SK-N-SH treated with all-trans-retinoic acid at 6 μM for 48 hours (cell line): ENCODE data around the gene FXYD6.

ENCODE experiments used
- ATAC-seq: fragments of 200-7000 bp; cut with Tn5 transposase; 3 replicates; pipeline ENCODE4 v1.9.1; 2020; ENCODE audit warnings: mild to moderate bottlenecking, moderate library complexity
- ARNTL ChIP-seq: fragments of 450-650 bp; formaldehyde crosslinking; IDR thresholded peaks from 2 replicates; pipeline ENCODE4 v1.5.0; 2020; ENCODE audit warnings: low read depth, mild to moderate bottlenecking, moderate library complexity, borderline replicate concordance
- BACH2 ChIP-seq: fragments of 250-450 bp; sonication (Bioruptor Pico); IDR thresholded peaks from 2 replicates; pipeline ENCODE4 v1.9.0; 2021; ENCODE audit warnings: mild to moderate bottlenecking, borderline replicate concordance
- CSDC2 ChIP-seq: fragments of 250-450 bp; sonication (Bioruptor Pico); IDR thresholded peaks from 2 replicates; pipeline ENCODE4 v1.5.0; 2020; ENCODE audit warnings: mild to moderate bottlenecking, moderate library complexity
- ESRRG ChIP-seq: fragments of 250-450 bp; sonication (Bioruptor Pico); IDR thresholded peaks from 2 replicates; pipeline ENCODE4 v1.6.1; 2021; ENCODE audit warnings: mild to moderate bottlenecking
- ISL1 ChIP-seq: fragments of 250-450 bp; sonication (Bioruptor Pico); IDR thresholded peaks from 2 replicates; pipeline ENCODE4 v2.1.2; 2022; ENCODE audit warnings: mild to moderate bottlenecking, moderate library complexity
- OSR1 ChIP-seq: fragments of 250-450 bp; sonication (Bioruptor Pico); IDR thresholded peaks from 2 replicates; pipeline ENCODE4 v1.8.0; 2022; ENCODE audit warnings: moderate library complexity, mild to moderate bottlenecking, inconsistent platforms
- RARB ChIP-seq: fragments of 250-450 bp; sonication (Bioruptor Pico); IDR thresholded peaks from 2 replicates; pipeline ENCODE4 v1.8.0; 2021; ENCODE audit warnings: mild to moderate bottlenecking, moderate library complexity
- SNAI2 ChIP-seq: fragments of 250-450 bp; sonication (Bioruptor Pico); IDR thresholded peaks from 2 replicates; pipeline ENCODE4 v1.5.0; 2020; ENCODE audit warnings: mild to moderate bottlenecking, moderate library complexity
- TCF4 ChIP-seq: fragments of 250-450 bp; sonication (Bioruptor Pico); IDR thresholded peaks from 2 replicates; pipeline ENCODE4 v1.8.0; 2021; ENCODE audit warnings: mild to moderate bottlenecking, moderate library complexity, borderline replicate concordance
- TOX ChIP-seq: fragments of 250-450 bp; sonication (Bioruptor Pico); IDR thresholded peaks from 2 replicates; pipeline ENCODE4 v1.8.0; 2021; ENCODE audit warnings: mild to moderate bottlenecking, moderate library complexity, borderline replicate concordance
- ZC3H10 ChIP-seq: fragments of 250-450 bp; sonication (Bioruptor Pico); IDR thresholded peaks from 2 replicates; pipeline ENCODE4 v1.5.1; 2021; ENCODE audit warnings: mild to moderate bottlenecking, moderate library complexity
- ZFP3 ChIP-seq: fragments of 250-450 bp; sonication (Bioruptor Pico); IDR thresholded peaks from 2 replicates; pipeline ENCODE4 v1.5.0; 2020; ENCODE audit warnings: mild to moderate bottlenecking, moderate library complexity
- ZFP30 ChIP-seq: fragments of 450-650 bp; formaldehyde crosslinking; IDR thresholded peaks from 2 replicates; pipeline ENCODE4 v1.5.0; 2022; ENCODE audit warnings: mild to moderate bottlenecking, moderate library complexity
- ZNF70 ChIP-seq: fragments of 450-650 bp; formaldehyde crosslinking; IDR thresholded peaks from 2 replicates; pipeline ENCODE4 v1.5.0; 2020; ENCODE audit warnings: mild to moderate bottlenecking, moderate library complexity
- ZNF8 ChIP-seq: fragments of 450-650 bp; formaldehyde crosslinking; IDR thresholded peaks from 2 replicates; pipeline ENCODE4 v1.5.0; 2020; ENCODE audit warnings: mild to moderate bottlenecking, moderate library complexity
- TF ChIP-seq, protein P1 (sequence below): fragments of 250-450 bp; sonication (Bioruptor Pico); IDR thresholded peaks from 2 replicates; pipeline ENCODE4 v1.8.0; 2020; ENCODE audit warnings: mild to moderate bottlenecking, moderate library complexity, borderline replicate concordance
- TF ChIP-seq, protein P2 (sequence below): fragments of 250-450 bp; sonication (Bioruptor Pico); IDR thresholded peaks from 2 replicates; pipeline ENCODE4 v1.5.1; 2021; ENCODE audit warnings: mild to moderate bottlenecking, moderate library complexity
- TF ChIP-seq, protein P3 (sequence below): fragments of 250-450 bp; sonication (Bioruptor Pico); IDR thresholded peaks from 2 replicates; pipeline ENCODE4 v1.5.1; 2020; ENCODE audit warnings: low read depth, mild to moderate bottlenecking, moderate library complexity

FXYD6 gene

DNA sequence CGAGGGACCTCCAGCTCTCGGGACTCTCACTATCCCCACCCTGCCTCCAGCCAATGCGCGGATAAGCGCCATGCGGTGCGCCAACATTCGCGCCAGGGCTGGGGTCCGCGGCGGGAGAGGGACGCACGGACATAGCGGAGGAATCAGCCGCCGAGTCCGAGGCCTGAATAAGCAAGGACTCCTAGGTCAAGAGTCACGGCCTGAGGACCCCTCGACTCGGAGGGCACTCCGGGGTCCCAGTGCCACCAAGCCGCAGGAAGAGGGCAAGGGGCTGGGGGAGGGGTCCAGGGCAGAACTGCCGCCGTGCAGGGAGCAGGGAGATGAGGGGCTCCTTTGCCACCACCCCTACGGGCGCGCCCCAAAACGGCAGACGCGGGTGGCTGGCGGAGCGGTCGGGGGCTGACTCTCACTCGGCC lies 80.0 kb downstream of the FXYD6 start (continued):
- TF ChIP-seq, protein P1, sequence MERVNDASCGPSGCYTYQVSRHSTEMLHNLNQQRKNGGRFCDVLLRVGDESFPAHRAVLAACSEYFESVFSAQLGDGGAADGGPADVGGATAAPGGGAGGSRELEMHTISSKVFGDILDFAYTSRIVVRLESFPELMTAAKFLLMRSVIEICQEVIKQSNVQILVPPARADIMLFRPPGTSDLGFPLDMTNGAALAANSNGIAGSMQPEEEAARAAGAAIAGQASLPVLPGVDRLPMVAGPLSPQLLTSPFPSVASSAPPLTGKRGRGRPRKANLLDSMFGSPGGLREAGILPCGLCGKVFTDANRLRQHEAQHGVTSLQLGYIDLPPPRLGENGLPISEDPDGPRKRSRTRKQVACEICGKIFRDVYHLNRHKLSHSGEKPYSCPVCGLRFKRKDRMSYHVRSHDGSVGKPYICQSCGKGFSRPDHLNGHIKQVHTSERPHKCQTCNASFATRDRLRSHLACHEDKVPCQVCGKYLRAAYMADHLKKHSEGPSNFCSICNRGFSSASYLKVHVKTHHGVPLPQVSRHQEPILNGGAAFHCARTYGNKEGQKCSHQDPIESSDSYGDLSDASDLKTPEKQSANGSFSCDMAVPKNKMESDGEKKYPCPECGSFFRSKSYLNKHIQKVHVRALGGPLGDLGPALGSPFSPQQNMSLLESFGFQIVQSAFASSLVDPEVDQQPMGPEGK (CRISPR knock-in tag), result no peak
- no peak for TF ChIP-seq ZNF8 (CRISPR knock-in tag)
- no peak for TF ChIP-seq TCF4 (CRISPR knock-in tag)
- TF ChIP-seq, protein P2, sequence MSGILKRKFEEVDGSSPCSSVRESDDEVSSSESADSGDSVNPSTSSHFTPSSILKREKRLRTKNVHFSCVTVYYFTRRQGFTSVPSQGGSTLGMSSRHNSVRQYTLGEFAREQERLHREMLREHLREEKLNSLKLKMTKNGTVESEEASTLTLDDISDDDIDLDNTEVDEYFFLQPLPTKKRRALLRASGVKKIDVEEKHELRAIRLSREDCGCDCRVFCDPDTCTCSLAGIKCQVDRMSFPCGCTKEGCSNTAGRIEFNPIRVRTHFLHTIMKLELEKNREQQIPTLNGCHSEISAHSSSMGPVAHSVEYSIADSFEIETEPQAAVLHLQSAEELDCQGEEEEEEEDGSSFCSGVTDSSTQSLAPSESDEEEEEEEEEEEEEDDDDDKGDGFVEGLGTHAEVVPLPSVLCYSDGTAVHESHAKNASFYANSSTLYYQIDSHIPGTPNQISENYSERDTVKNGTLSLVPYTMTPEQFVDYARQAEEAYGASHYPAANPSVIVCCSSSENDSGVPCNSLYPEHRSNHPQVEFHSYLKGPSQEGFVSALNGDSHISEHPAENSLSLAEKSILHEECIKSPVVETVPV (CRISPR knock-in tag), result no peak
- no peak for TF ChIP-seq ZC3H10
- TF ChIP-seq, all 23 proteins: peak for 0

DNA sequence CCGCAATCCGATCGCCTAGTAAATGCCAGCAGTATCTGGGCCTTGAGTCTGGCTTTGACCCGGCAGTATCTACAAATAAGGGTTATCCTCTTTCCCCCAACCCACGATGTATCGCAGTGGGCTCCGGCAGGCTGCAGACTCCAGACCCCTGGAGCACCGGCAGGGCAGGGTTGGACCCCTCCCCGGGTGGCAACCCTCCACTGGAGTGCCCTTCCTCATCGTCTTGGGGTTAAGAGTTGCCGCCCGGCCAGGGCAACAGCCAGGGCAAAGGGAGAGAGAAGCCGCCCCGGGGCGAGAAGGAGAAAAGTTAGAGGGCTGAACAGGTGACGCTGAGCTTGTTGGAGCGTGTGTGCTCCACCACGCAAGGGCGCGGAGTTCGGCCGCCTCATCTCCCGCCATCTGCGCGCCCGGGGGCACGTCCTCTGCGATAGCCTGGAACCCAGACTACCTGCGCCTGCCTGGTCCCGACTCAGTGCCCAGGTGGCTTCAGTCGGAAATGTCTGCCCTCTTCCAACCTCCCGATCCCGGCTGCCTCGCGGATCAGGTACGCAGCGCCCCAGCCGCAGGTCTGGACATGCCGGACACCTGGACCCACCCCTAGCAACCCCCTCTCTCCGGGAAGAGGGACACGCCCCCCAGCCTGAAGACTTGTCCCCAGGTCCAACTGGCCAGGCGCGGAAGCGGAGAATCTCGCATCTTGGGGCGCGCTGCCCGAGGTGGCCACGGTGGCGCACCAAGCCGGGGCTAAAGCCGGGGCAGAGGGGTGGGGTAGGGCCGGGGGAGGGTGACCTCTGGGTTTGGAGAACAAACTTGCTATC lies 80.6 kb downstream of the FXYD6 start:
- TF ChIP-seq, protein P2 (CRISPR knock-in tag), result no peak
- TF ChIP-seq ARNTL (CRISPR knock-in tag), result no peak
- TF ChIP-seq, all 23 proteins: peak for 0
- no peak for ATAC-seq

DNA sequence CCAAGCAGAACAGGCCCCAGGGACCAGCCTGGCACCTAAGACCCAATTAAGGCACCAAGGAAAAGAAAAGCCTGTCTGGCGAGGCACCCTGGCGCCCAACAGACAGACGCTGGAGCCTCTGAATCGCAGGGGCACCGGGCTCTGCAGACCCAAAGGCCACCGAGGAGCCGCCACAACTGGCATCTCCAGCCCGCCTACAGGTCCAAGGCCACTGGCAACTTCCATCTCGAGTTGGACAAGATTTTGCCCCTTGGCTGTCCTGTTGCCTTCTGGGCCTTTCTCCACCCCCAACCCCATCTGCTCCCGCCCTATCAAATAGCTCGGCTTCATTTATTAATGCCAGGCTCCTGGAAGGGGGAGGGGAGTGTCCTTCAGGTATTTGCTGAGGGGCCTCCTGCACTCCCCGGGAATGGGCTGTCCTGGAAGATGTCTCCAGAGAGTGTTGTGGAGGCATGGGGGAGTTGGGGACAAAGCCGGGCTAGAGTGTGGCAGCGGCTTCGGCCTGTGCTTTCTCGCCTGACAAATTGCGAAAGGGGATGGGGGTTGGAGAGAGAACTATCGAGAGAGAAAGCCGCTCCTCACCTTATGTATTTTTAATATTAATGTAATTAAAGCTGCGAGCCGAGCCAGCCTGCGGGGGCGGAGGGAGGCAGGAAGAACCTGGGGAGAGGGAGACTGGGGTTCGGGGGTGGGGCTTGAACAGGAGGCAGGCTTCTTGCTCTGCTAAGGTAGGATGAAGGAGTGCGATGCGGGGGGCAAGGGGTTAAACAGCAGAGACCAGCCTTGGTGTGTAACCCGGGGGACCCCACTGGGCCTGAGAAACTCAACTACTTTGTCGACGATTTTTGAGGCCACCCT lies 81.5 kb downstream of the FXYD6 start:
- TF ChIP-seq ISL1 (no peak), TCF4 (CRISPR knock-in tag) (no peak)
- TF ChIP-seq, all 23 proteins: peak for 0
- ATAC-seq, result no peak

DNA sequence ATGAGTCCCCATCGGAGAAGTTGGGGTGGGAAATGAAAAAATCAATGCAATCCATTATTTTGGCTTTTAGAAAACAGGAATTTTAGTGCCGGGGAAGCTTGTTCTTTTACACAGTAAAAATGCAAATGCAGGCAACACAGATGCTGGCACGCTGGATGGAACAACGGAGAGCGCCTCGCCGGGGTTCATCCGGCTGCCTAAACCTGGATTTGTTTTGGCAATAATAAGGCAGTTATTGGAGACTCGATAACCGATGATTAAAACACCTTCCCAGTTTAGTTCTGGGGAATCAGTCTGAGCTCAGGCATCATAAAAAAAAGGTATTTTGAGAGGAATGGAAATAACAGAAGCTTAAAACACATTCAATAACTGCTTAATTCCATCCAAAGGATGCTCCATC lies 82.3 kb downstream of the FXYD6 start:
- TF ChIP-seq ISL1 (no peak), ESRRG (no peak), RARB (CRISPR knock-in tag) (no peak), ZNF70 (CRISPR knock-in tag) (no peak), TCF4 (CRISPR knock-in tag) (no peak), BACH2 (no peak), ZFP3 (CRISPR knock-in tag) (no peak), OSR1 (no peak), ZFP30 (CRISPR knock-in tag) (no peak), CSDC2 (CRISPR knock-in tag) (no peak), TOX (CRISPR knock-in tag) (no peak), ZC3H10 (no peak), SNAI2 (no peak), ZNF8 (CRISPR knock-in tag) (no peak)
- TF ChIP-seq, protein P3, sequence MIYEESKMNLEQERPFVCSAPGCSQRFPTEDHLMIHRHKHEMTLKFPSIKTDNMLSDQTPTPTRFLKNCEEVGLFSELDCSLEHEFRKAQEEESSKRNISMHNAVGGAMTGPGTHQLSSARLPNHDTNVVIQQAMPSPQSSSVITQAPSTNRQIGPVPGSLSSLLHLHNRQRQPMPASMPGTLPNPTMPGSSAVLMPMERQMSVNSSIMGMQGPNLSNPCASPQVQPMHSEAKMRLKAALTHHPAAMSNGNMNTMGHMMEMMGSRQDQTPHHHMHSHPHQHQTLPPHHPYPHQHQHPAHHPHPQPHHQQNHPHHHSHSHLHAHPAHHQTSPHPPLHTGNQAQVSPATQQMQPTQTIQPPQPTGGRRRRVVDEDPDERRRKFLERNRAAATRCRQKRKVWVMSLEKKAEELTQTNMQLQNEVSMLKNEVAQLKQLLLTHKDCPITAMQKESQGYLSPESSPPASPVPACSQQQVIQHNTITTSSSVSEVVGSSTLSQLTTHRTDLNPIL, result no peak
- TF ChIP-seq, protein P2 (CRISPR knock-in tag), result no peak
- TF ChIP-seq, protein P1 (CRISPR knock-in tag), result no peak
- ATAC-seq, result no peak
